ENCODE measurements around the gene SPECC1L.

The SPECC1L gene

DNA sequence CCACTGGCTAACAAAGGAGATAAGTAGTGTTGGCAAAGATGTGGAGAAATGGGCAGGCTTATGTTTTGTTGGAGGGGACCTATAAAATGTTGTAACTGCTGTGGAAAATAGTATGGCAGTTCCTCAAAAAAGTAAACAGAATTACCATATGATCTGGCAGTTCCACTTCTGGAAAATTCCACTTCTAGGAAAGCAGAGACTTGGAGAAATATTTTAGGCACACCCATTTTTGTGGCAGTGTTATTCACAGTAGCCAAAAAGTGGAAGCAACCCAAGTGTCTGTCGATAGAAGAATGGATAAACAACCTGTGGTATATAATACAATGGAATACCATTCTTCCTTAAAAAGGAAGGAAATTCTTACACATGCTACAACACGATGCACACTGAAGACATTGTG, 99.8 kb downstream of the SPECC1L start:
- Histone ChIP-seq H3K27ac (ENCODE audit: low read depth, low read length) (no peak overlapping the region), H3K27me3 (ENCODE audit: control insufficient read depth, insufficient read depth, low read length) (no peaks in the 10 kb centered on the region), H3K9me3 (ENCODE audit: control insufficient read depth, insufficient read depth, low read length) (no peaks in the 10 kb centered on the region), H3K36me3 (ENCODE audit: control insufficient read depth, insufficient read depth, low read length) (peaks cover 68% of the 10 kb centered on the region), H3K9ac (ENCODE audit: low read depth, low read length) (no peak overlapping the region), H3K4me1 (ENCODE audit: control insufficient read depth, insufficient read depth, low read length) (no peaks in the 10 kb centered on the region), H3K4me3 (ENCODE audit: low read depth, low read length) (no peak overlapping the region)

DNA sequence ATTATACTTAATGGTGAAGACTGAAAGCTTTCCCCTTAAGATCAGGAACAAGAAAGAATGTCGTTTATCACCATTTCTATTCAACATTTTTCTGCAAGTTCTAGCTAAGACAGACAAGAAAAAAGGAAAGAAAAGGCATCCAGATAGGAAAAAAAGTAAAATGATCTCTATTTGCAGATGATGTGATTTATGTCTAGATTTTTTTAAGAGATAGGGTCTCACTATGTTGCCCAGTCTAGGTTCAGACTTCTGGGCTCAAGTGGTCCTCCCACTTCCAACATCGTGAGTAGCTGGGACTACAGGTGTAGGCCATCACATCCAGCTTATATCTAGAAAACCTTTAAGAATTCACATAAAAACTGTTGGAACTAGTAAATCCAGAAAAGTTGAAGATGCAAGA, 105.4 kb downstream of the SPECC1L start:
- Histone ChIP-seq H3K9ac (ENCODE audit: low read depth, low read length) (no peak overlapping the region), H3K27ac (ENCODE audit: low read depth, low read length) (no peak overlapping the region), H3K9me3 (ENCODE audit: control insufficient read depth, insufficient read depth, low read length) (no peaks in the 10 kb centered on the region), H3K4me1 (ENCODE audit: control insufficient read depth, insufficient read depth, low read length) (no peaks in the 10 kb centered on the region), H3K36me3 (ENCODE audit: control insufficient read depth, insufficient read depth, low read length) (peaks cover 61% of the 10 kb centered on the region), H3K27me3 (ENCODE audit: control insufficient read depth, insufficient read depth, low read length) (no peaks in the 10 kb centered on the region), H3K4me3 (ENCODE audit: low read depth, low read length) (no peak overlapping the region)

- H3K36me3 ChIP-seq (ENCODE audit: control insufficient read depth, insufficient read depth, low read length), result peaks cover 57% of the 10 kb centered on the region
- no peak overlapping the region for H3K9ac ChIP-seq (ENCODE audit: low read depth, low read length)
- H3K4me3 ChIP-seq (ENCODE audit: low read depth, low read length), result no peak overlapping the region
- H3K27me3 ChIP-seq (ENCODE audit: control insufficient read depth, insufficient read depth, low read length), result no peaks in the 10 kb centered on the region
- no peaks in the 10 kb centered on the region for H3K9me3 ChIP-seq (ENCODE audit: control insufficient read depth, insufficient read depth, low read length)
- no peak overlapping the region for H3K27ac ChIP-seq (ENCODE audit: low read depth, low read length)
- no peaks in the 10 kb centered on the region for H3K4me1 ChIP-seq (ENCODE audit: control insufficient read depth, insufficient read depth, low read length)
These were observed 106.0 kb downstream of the SPECC1L start for GRCh38 chr22:24376586-24376985.

- Histone ChIP-seq H3K4me1 (ENCODE audit: control insufficient read depth, insufficient read depth, low read length) (no peaks in the 10 kb centered on the region), H3K9me3 (ENCODE audit: control insufficient read depth, insufficient read depth, low read length) (no peaks in the 10 kb centered on the region), H3K36me3 (ENCODE audit: control insufficient read depth, insufficient read depth, low read length) (peaks cover 49% of the 10 kb centered on the region), H3K27ac (ENCODE audit: low read depth, low read length) (no peak overlapping the region), H3K4me3 (ENCODE audit: low read depth, low read length) (no peak overlapping the region), H3K9ac (ENCODE audit: low read depth, low read length) (no peak overlapping the region), H3K27me3 (ENCODE audit: control insufficient read depth, insufficient read depth, low read length) (no peaks in the 10 kb centered on the region)
These were observed 108.9 kb downstream of the SPECC1L start for GRCh38 chr22:24379536-24379935.

- Histone ChIP-seq H3K9me3 (ENCODE audit: control insufficient read depth, insufficient read depth, low read length) (no peaks in the 10 kb centered on the region), H3K4me3 (ENCODE audit: low read depth, low read length) (no peak overlapping the region), H3K27me3 (ENCODE audit: control insufficient read depth, insufficient read depth, low read length) (no peaks in the 10 kb centered on the region), H3K27ac (ENCODE audit: low read depth, low read length) (no peak overlapping the region), H3K4me1 (ENCODE audit: control insufficient read depth, insufficient read depth, low read length) (no peaks in the 10 kb centered on the region), H3K36me3 (ENCODE audit: control insufficient read depth, insufficient read depth, low read length) (peaks cover 45% of the 10 kb centered on the region), H3K9ac (ENCODE audit: low read depth, low read length) (no peak overlapping the region)
These were observed 109.7 kb downstream of the SPECC1L start for GRCh38 chr22:24380220-24380904.

- no peaks in the 10 kb centered on the region for H3K9me3 ChIP-seq (ENCODE audit: control insufficient read depth, insufficient read depth, low read length)
- H3K27ac ChIP-seq (ENCODE audit: low read depth, low read length), result no peak overlapping the region
- no peak overlapping the region for H3K4me3 ChIP-seq (ENCODE audit: low read depth, low read length)
- no peaks in the 10 kb centered on the region for H3K27me3 ChIP-seq (ENCODE audit: control insufficient read depth, insufficient read depth, low read length)
- H3K4me1 ChIP-seq (ENCODE audit: control insufficient read depth, insufficient read depth, low read length), result no peaks in the 10 kb centered on the region
- H3K9ac ChIP-seq (ENCODE audit: low read depth, low read length), result no peak overlapping the region
- H3K36me3 ChIP-seq (ENCODE audit: control insufficient read depth, insufficient read depth, low read length), result peaks cover 39% of the 10 kb centered on the region
These were observed 110.2 kb downstream of the SPECC1L start for GRCh38 chr22:24380905-24381230.

GRCh38 chr22:24383061-24383460, 112.4 kb downstream of the SPECC1L start:
- Histone ChIP-seq H3K36me3 (ENCODE audit: control insufficient read depth, insufficient read depth, low read length) (peaks cover 22% of the 10 kb centered on the region), H3K9ac (ENCODE audit: low read depth, low read length) (no peak overlapping the region), H3K4me1 (ENCODE audit: control insufficient read depth, insufficient read depth, low read length) (no peaks in the 10 kb centered on the region), H3K4me3 (ENCODE audit: low read depth, low read length) (no peak overlapping the region), H3K9me3 (ENCODE audit: control insufficient read depth, insufficient read depth, low read length) (no peaks in the 10 kb centered on the region), H3K27ac (ENCODE audit: low read depth, low read length) (no peak overlapping the region), H3K27me3 (ENCODE audit: control insufficient read depth, insufficient read depth, low read length) (no peaks in the 10 kb centered on the region)

DNA sequence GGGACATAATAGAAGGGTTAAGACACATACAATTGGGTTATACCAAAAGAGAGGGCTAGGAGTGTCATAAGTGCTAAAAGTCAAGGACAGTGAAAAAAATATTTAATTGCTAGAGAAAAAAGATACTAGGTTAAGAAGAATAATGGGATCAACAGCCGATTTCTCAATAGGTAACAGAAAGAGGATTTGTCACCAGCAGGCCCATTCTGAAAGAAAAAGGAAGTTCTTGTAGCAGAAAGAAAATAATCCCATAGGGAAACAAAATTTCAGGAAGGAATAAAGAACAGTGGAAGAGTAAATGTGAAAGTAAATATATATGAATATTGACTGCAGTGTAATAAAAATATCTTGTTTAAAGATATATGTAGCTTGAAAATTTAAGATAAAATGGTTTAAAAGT, 113.5 kb downstream of the SPECC1L start:
- H3K4me3 ChIP-seq (ENCODE audit: low read depth, low read length), result no peak overlapping the region
- peaks cover 15% of the 10 kb centered on the region for H3K36me3 ChIP-seq (ENCODE audit: control insufficient read depth, insufficient read depth, low read length)
- H3K9ac ChIP-seq (ENCODE audit: low read depth, low read length), result no peak overlapping the region
- H3K27ac ChIP-seq (ENCODE audit: low read depth, low read length), result no peak overlapping the region
- no peaks in the 10 kb centered on the region for H3K27me3 ChIP-seq (ENCODE audit: control insufficient read depth, insufficient read depth, low read length)
- H3K9me3 ChIP-seq (ENCODE audit: control insufficient read depth, insufficient read depth, low read length), result no peaks in the 10 kb centered on the region
- no peaks in the 10 kb centered on the region for H3K4me1 ChIP-seq (ENCODE audit: control insufficient read depth, insufficient read depth, low read length)

- Histone ChIP-seq H3K27me3 (ENCODE audit: control insufficient read depth, insufficient read depth, low read length) (no peaks in the 10 kb centered on the region), H3K36me3 (ENCODE audit: control insufficient read depth, insufficient read depth, low read length) (peaks cover 6% of the 10 kb centered on the region; the same call in 1 of the 2 replicates), H3K27ac (ENCODE audit: low read depth, low read length) (no peak overlapping the region)
These were observed 116.4 kb downstream of the SPECC1L start for GRCh38 chr22:24386937-24387471.

GRCh38 chr22:24389680-24390079, 119.0 kb downstream of the SPECC1L start:
- H3K9me3 ChIP-seq (ENCODE audit: control insufficient read depth, insufficient read depth, low read length), result no peaks in the 10 kb centered on the region
- no peak overlapping the region for H3K4me3 ChIP-seq (ENCODE audit: low read depth, low read length)
- H3K27me3 ChIP-seq (ENCODE audit: control insufficient read depth, insufficient read depth, low read length), result no peaks in the 10 kb centered on the region
- no peak overlapping the region for H3K9ac ChIP-seq (ENCODE audit: low read depth, low read length)
- no peaks in the 10 kb centered on the region for H3K4me1 ChIP-seq (ENCODE audit: control insufficient read depth, insufficient read depth, low read length)
- no peak overlapping the region for H3K27ac ChIP-seq (ENCODE audit: low read depth, low read length)
- peaks cover 8% of the 10 kb centered on the region; the same call in 1 of the 2 replicates for H3K36me3 ChIP-seq (ENCODE audit: control insufficient read depth, insufficient read depth, low read length)

More at GRCh38 chr22:24386937-24387471, 116.4 kb downstream of the SPECC1L start:
- Histone ChIP-seq H3K4me1 (ENCODE audit: control insufficient read depth, insufficient read depth, low read length) (no peaks in the 10 kb centered on the region), H3K9me3 (ENCODE audit: control insufficient read depth, insufficient read depth, low read length) (no peaks in the 10 kb centered on the region), H3K9ac (ENCODE audit: low read depth, low read length) (no peak overlapping the region), H3K4me3 (ENCODE audit: low read depth, low read length) (no peak overlapping the region)

DNA sequence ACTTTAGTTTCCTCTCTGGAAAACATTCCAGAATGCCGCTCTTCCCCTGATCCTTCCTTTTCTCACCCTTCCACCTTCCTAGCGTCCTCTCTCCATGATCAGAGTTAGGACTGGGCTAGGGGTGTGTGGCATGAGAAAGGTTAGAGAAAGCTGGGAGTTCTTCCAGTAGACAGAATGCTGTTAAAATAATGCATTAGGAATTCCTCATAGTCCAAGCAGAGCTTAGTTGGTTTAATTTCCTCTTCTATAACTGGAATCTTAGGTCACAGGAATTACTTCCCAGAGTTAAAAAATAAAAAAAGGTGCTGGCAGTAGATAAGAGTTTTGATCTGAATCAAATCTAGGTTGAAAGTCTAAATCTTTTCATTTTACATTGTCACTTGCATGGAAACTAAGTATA, 119.5 kb downstream of the SPECC1L start:
- Histone ChIP-seq H3K9me3 (ENCODE audit: control insufficient read depth, insufficient read depth, low read length) (no peaks in the 10 kb centered on the region), H3K36me3 (ENCODE audit: control insufficient read depth, insufficient read depth, low read length) (peaks cover 8% of the 10 kb centered on the region; the same call in 1 of the 2 replicates), H3K4me3 (ENCODE audit: low read depth, low read length) (no peak overlapping the region), H3K27me3 (ENCODE audit: control insufficient read depth, insufficient read depth, low read length) (no peaks in the 10 kb centered on the region), H3K4me1 (ENCODE audit: control insufficient read depth, insufficient read depth, low read length) (no peaks in the 10 kb centered on the region), H3K9ac (ENCODE audit: low read depth, low read length) (no peak overlapping the region), H3K27ac (ENCODE audit: low read depth, low read length) (no peak overlapping the region)
